Stimulated activated CD4-positive, alpha-beta T cell treated with anti-CD3 and anti-CD28 coated beads, TNF-alpha, amount 100 ng/mL, for 24 hours (primary cell): ENCODE data around the gene FAM9A.

Source experiments
- DNase-seq, 3 experiments: peaks; one replicate each; pipeline ENCODE4 v3.0.0-alpha.2; 2020; ENCODE audit warnings: low read depth in 3 of 3

FAM9A gene

GRCh38 chrX:8801041-8801599 lies at the start of gene FAM9A:
Gene FAM9A, minus strand, starts transcription at chrX:8801383. Its CDS starts 1,212 bp downstream, at chrX:8800171.
- DNase-seq: no peak

GRCh38 chrX:8850478-8850877 lies 49.3 kb upstream of the FAM9A start:
- DNase-seq: no peak

- no peak for DNase-seq
Observed at GRCh38 chrX:8849945-8850344, 48.8 kb upstream of the FAM9A start.

GRCh38 chrX:8849458-8849857 lies 48.3 kb upstream of the FAM9A start:
- no peak for DNase-seq

- DNase-seq: no peak
Observed at GRCh38 chrX:8848911-8849310, 47.7 kb upstream of the FAM9A start.

- DNase-seq: no peak
Observed at GRCh38 chrX:8848441-8848840, 47.3 kb upstream of the FAM9A start.

GRCh38 chrX:8847360-8847759 lies 46.2 kb upstream of the FAM9A start:
- no peak for DNase-seq

- DNase-seq: no peak
Observed at GRCh38 chrX:8846266-8846665, 45.1 kb upstream of the FAM9A start.

GRCh38 chrX:8845469-8845868 lies 44.3 kb upstream of the FAM9A start:
- DNase-seq: no peak

GRCh38 chrX:8845060-8845459 lies 43.9 kb upstream of the FAM9A start:
- no peak for DNase-seq

- no peak for DNase-seq
Observed at GRCh38 chrX:8844157-8844556, 43.0 kb upstream of the FAM9A start.

- no peak for DNase-seq
Observed at GRCh38 chrX:8841911-8842310, 40.7 kb upstream of the FAM9A start.

- no peak for DNase-seq
Observed at GRCh38 chrX:8834392-8834791, 33.2 kb upstream of the FAM9A start.

- no peak for DNase-seq
Observed at GRCh38 chrX:8832582-8833378, 31.6 kb upstream of the FAM9A start.

GRCh38 chrX:8823698-8824097 lies 22.5 kb upstream of the FAM9A start:
- no peak for DNase-seq

GRCh38 chrX:8822002-8822401 lies 20.8 kb upstream of the FAM9A start:
- DNase-seq: no peak

GRCh38 chrX:8820910-8821527 lies 19.8 kb upstream of the FAM9A start:
- DNase-seq: no peak

- DNase-seq: peak in 1 of 3 experiments; percentile 4
Observed at GRCh38 chrX:8815460-8816065, 14.4 kb upstream of the FAM9A start.

GRCh38 chrX:8813036-8813435 lies 11.9 kb upstream of the FAM9A start:
- DNase-seq: no peak

- no peak for DNase-seq
Observed at GRCh38 chrX:8811611-8812010, 10.4 kb upstream of the FAM9A start.

GRCh38 chrX:8808661-8809060 lies 7.5 kb upstream of the FAM9A start:
- DNase-seq: no peak

- DNase-seq: no peak
Observed at GRCh38 chrX:8805974-8806373, 4.8 kb upstream of the FAM9A start.

GRCh38 chrX:8805046-8805445 lies 3.9 kb upstream of the FAM9A start:
- DNase-seq: no peak
